Measurements from ENCODE around the gene CYP2J2. TPM values are rescaled to one million over a fixed set of nuclear protein-coding genes. Genes with fewer than 3 reads are reported as not detected.

Gene CYP2J2
- total RNA-seq, 1 donor from 2014 or later: 1.8 TPM

DNA sequence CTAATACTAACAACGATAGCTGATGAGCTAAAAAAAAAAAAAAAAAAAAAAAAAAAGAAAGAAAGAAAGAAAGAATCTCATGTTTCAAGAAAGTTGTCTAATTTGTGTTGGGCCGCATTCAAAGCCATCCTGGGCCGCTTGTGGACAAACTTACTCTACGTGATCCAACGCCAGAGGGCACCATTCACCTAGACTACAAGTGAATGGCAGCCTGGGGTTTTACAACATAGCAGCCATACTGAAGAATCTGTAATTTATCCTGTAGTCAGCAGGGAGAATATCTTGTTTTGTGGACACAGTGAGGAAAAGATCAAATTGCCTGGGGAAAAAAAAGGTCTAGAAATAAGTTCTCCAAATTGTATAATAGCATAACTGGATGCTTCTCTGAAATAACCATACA is 47.0 kb downstream of the CYP2J2 start:
- Mint-ChIP-seq H3K4me3 (ENCODE audit: unreplicated experiment) (no peak overlapping the region), H3K27ac (ENCODE audit: unreplicated experiment) (no peak overlapping the region), H3K9me3 (ENCODE audit: unreplicated experiment) (peaks cover 3% of the 10 kb centered on the region), H3K4me1 (ENCODE audit: low read depth, unreplicated experiment) (no peaks in the 10 kb centered on the region), H3K27me3 (ENCODE audit: low read depth, unreplicated experiment) (no peaks in the 10 kb centered on the region), H3K36me3 (ENCODE audit: low read depth, unreplicated experiment) (no peaks in the 10 kb centered on the region)
- H3K27ac ChIP-seq (ENCODE audit: low read depth, low read length): no peak overlapping the region
- peak; percentile 45 for DNase-seq (ENCODE audit: low read depth)
- H3K79me2 ChIP-seq (ENCODE audit: insufficient read depth, low read length): no peaks in the 10 kb centered on the region
- no peaks in the 10 kb centered on the region for H3K27me3 ChIP-seq (ENCODE audit: insufficient read depth, low read length)
- H3K36me3 ChIP-seq (ENCODE audit: insufficient read depth, low read length): no peaks in the 10 kb centered on the region
- no peak overlapping the region for H3K4me3 ChIP-seq (ENCODE audit: insufficient read depth, low read depth, low read length)
- H3K4me2 ChIP-seq (ENCODE audit: low read length): no peak overlapping the region
- H4K20me1 ChIP-seq (ENCODE audit: insufficient read depth, low read length): no peaks in the 10 kb centered on the region
- H3K4me1 ChIP-seq (ENCODE audit: insufficient read depth, low read length): no peaks in the 10 kb centered on the region
- no peak overlapping the region for H2AFZ ChIP-seq (ENCODE audit: low read depth, low read length)
- peaks cover 3% of the 10 kb centered on the region for H3K9me3 ChIP-seq (ENCODE audit: insufficient read depth, low read depth, low read length)
- no peak for FAIRE-seq
- TF ChIP-seq EZH2 (IDR thresholded peaks at IDR 0.05; ENCODE audit: insufficient read depth, low read length): no peak
- TF ChIP-seq, protein P1, sequence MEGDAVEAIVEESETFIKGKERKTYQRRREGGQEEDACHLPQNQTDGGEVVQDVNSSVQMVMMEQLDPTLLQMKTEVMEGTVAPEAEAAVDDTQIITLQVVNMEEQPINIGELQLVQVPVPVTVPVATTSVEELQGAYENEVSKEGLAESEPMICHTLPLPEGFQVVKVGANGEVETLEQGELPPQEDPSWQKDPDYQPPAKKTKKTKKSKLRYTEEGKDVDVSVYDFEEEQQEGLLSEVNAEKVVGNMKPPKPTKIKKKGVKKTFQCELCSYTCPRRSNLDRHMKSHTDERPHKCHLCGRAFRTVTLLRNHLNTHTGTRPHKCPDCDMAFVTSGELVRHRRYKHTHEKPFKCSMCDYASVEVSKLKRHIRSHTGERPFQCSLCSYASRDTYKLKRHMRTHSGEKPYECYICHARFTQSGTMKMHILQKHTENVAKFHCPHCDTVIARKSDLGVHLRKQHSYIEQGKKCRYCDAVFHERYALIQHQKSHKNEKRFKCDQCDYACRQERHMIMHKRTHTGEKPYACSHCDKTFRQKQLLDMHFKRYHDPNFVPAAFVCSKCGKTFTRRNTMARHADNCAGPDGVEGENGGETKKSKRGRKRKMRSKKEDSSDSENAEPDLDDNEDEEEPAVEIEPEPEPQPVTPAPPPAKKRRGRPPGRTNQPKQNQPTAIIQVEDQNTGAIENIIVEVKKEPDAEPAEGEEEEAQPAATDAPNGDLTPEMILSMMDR (IDR thresholded peaks at IDR 0.05; ENCODE audit: insufficient read depth, low read depth, low read length): peak; percentile 45
- H3K9ac ChIP-seq (ENCODE audit: low read length): no peak overlapping the region

- Histone ChIP-seq H3K4me3 (ENCODE audit: insufficient read depth, low read depth, low read length) (no peak overlapping the region), H3K4me2 (ENCODE audit: low read length) (no peak overlapping the region), H3K27me3 (ENCODE audit: insufficient read depth, low read length) (no peaks in the 10 kb centered on the region), H3K27ac (ENCODE audit: low read depth, low read length) (no peak overlapping the region), H3K79me2 (ENCODE audit: insufficient read depth, low read length) (no peaks in the 10 kb centered on the region), H3K9ac (ENCODE audit: low read length) (no peak overlapping the region), H3K36me3 (ENCODE audit: insufficient read depth, low read length) (no peaks in the 10 kb centered on the region), H4K20me1 (ENCODE audit: insufficient read depth, low read length) (no peaks in the 10 kb centered on the region), H3K9me3 (ENCODE audit: insufficient read depth, low read depth, low read length) (peaks cover 3% of the 10 kb centered on the region), H3K4me1 (ENCODE audit: insufficient read depth, low read length) (no peaks in the 10 kb centered on the region), H2AFZ (ENCODE audit: low read depth, low read length) (no peak overlapping the region)
- Mint-ChIP-seq H3K27ac (ENCODE audit: unreplicated experiment) (no peak overlapping the region), H3K4me3 (ENCODE audit: unreplicated experiment) (no peak overlapping the region), H3K27me3 (ENCODE audit: low read depth, unreplicated experiment) (no peaks in the 10 kb centered on the region), H3K9me3 (ENCODE audit: unreplicated experiment) (peaks cover 3% of the 10 kb centered on the region), H3K36me3 (ENCODE audit: low read depth, unreplicated experiment) (no peaks in the 10 kb centered on the region), H3K4me1 (ENCODE audit: low read depth, unreplicated experiment) (no peaks in the 10 kb centered on the region)
- FAIRE-seq: no peak
- no peak for DNase-seq (ENCODE audit: low read depth)
- TF ChIP-seq, protein P1 (IDR thresholded peaks at IDR 0.05; ENCODE audit: insufficient read depth, low read depth, low read length): no peak
- no peak for TF ChIP-seq EZH2 (IDR thresholded peaks at IDR 0.05; ENCODE audit: insufficient read depth, low read length)
Observed at GRCh38 chr1:59878370-59878769, 48.2 kb downstream of the CYP2J2 start.

DNA sequence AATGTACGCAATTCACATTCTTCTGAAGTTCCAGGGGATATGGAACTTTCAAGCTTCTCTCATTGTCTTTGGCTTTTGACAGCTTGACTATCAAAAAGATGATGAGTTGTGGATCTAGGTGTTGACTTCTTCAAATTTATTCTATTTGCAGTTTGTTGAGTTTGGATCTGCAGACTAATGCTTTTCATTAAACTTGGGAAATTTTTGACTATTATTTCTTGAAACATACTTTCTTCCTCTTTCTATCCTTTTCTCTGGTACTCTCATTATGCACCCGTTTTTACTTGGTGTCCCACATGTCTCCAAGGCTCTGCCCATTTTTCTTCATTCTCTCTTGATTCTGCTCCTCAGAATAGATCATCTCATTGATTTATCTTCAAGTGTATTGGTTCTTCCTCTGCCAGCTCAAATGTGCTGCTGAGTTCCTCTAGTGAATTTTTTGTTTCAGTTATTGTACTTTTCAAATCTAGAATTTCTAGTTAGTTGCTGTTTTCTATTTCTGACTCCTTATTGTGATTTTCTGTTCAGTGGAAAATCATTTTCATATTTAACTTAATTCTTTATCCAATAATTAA is 49.4 kb downstream of the CYP2J2 start:
- Histone ChIP-seq H3K9ac (ENCODE audit: low read length) (no peak overlapping the region), H3K4me3 (ENCODE audit: insufficient read depth, low read depth, low read length) (no peak overlapping the region), H3K9me3 (ENCODE audit: insufficient read depth, low read depth, low read length) (peaks cover 3% of the 10 kb centered on the region), H4K20me1 (ENCODE audit: insufficient read depth, low read length) (no peaks in the 10 kb centered on the region), H3K4me2 (ENCODE audit: low read length) (no peak overlapping the region), H3K79me2 (ENCODE audit: insufficient read depth, low read length) (no peaks in the 10 kb centered on the region), H3K27ac (ENCODE audit: low read depth, low read length) (no peak overlapping the region), H3K4me1 (ENCODE audit: insufficient read depth, low read length) (no peaks in the 10 kb centered on the region), H2AFZ (ENCODE audit: low read depth, low read length) (no peak overlapping the region), H3K36me3 (ENCODE audit: insufficient read depth, low read length) (no peaks in the 10 kb centered on the region), H3K27me3 (ENCODE audit: insufficient read depth, low read length) (no peaks in the 10 kb centered on the region)
- no peaks in the 10 kb centered on the region for H3K27me3 Mint-ChIP-seq (ENCODE audit: low read depth, unreplicated experiment)
- no peaks in the 10 kb centered on the region for H3K4me1 Mint-ChIP-seq (ENCODE audit: low read depth, unreplicated experiment)
- TF ChIP-seq EZH2 (IDR thresholded peaks at IDR 0.05; ENCODE audit: insufficient read depth, low read length): no peak
- TF ChIP-seq, protein P1 (IDR thresholded peaks at IDR 0.05; ENCODE audit: insufficient read depth, low read depth, low read length): no peak
- no peak overlapping the region for H3K27ac Mint-ChIP-seq (ENCODE audit: unreplicated experiment)
- no peak overlapping the region for H3K4me3 Mint-ChIP-seq (ENCODE audit: unreplicated experiment)
- no peaks in the 10 kb centered on the region for H3K36me3 Mint-ChIP-seq (ENCODE audit: low read depth, unreplicated experiment)
- FAIRE-seq (no peak), DNase-seq (ENCODE audit: low read depth) (no peak)
- peaks cover 3% of the 10 kb centered on the region for H3K9me3 Mint-ChIP-seq (ENCODE audit: unreplicated experiment)
